ENCODE results near the gene TXK. TPM values are rescaled to one million over a fixed set of nuclear protein-coding genes. Genes with fewer than 3 reads are reported as not detected.

TXK gene
- total RNA-seq, 2 donors from 2014 or later, result 0.35 to 0.44 TPM

DNA sequence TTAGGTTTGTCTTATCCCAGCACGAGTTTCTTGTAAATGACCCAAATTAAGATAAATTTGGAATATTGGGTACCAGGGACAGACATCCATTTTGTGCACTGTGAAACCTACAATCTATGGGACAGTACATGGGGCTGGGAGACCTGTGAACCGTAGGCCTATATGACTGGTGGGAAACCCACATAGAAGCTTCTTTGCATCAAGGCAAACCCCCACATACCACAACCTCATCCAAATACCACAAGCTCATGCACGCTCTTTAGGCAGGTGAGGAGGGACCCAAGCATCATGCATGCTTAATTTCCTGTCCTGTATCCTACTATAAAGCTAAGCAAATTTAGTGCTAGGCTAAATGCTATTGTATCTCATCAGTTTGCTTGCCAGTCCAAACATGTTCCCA, 69.7 kb downstream of the TXK start:
- Histone ChIP-seq H3K36me3 (no peaks in the 10 kb centered on the region), H3K27ac (no peak overlapping the region), H3K9me3 (no peaks in the 10 kb centered on the region), H3K4me1 (no peaks in the 10 kb centered on the region), H3K27me3 (no peaks in the 10 kb centered on the region), H3K4me3 (no peak overlapping the region)
- TF ChIP-seq CTCF (IDR thresholded peaks at IDR 0.05), result no peak
- no peak for DNase-seq (ENCODE audit: low spot score)

DNA sequence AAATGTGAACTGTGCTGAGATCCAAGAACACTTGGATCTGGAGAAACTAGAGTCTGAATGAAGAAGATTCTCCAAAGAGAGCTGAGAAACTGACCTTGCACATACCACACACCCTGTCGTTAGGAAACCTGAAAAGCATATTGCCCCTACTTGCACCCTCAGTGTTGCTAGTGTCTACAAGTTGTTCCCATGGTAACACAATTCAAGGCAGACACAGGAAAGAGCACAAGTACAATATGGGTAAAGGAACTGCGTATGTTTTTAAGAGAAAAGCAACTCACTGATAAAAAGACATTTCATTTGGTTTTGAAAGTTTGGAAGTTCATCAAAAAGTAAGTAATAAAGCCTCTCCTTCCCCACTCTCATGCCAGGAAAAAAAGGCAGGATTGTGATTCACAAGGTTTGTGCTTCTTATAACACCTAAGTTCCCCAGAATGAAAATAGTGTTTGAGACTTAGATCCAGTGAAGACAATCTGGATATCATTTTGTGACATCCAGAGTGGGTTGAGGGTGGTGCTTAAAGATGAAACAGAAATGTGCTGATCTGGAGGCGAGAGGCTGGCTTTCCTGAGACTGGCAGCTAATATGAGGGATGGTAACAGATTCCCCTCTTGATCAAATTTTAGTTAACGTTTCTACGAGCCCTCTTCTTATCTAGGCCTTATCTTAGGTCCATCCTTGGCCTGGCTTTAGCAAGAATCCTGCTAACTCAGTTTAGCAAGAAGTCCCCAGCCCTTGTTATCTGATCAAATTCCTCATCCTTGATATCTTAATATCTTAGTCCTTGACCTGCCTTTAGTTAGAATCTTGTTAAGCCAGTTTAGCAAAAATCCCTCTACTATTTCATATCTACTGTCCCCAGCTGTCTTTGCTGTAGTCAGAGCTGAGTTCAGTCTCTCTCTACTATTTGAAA, 75.2 kb downstream of the TXK start:
- no peak overlapping the region for H3K4me3 ChIP-seq
- DNase-seq (ENCODE audit: low spot score), result no peak
- no peak for TF ChIP-seq CTCF (IDR thresholded peaks at IDR 0.05)
- no peak overlapping the region for H3K27ac ChIP-seq
- H3K4me1 ChIP-seq, result no peaks in the 10 kb centered on the region
- no peaks in the 10 kb centered on the region for H3K9me3 ChIP-seq
- H3K27me3 ChIP-seq, result no peaks in the 10 kb centered on the region
- no peaks in the 10 kb centered on the region for H3K36me3 ChIP-seq

DNA sequence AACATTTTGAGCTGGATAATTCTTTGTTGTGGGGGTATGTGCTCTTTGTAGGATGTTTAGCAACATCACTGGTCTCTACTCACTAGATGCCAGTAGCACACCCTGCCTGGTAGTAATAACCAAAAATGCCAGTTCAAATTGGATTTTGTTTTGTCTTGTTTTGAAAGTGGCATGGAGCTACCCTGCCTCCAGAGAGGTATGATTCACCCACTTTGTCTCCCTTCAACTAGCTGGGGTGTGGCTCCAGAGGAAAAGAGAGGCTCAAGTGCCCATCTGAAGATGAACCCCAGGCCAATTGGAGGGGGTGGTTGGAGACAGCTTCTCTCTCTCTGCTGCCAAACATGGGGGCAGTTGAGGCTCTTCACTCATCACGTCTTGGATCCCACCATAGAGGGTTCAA, 83.0 kb downstream of the TXK start:
- H3K4me1 ChIP-seq, result peaks cover 0 to 12% of the 10 kb centered on the region in 2 donors
- no peaks in the 10 kb centered on the region for H3K36me3 ChIP-seq
- no peaks in the 10 kb centered on the region for H3K9me3 ChIP-seq
- TF ChIP-seq CTCF (IDR thresholded peaks at IDR 0.05), result no peak
- no peak for DNase-seq (ENCODE audit: low spot score)
- H3K27me3 ChIP-seq, result no peaks in the 10 kb centered on the region
- no peak overlapping the region for H3K27ac ChIP-seq
- H3K4me3 ChIP-seq, result no peak overlapping the region

DNA sequence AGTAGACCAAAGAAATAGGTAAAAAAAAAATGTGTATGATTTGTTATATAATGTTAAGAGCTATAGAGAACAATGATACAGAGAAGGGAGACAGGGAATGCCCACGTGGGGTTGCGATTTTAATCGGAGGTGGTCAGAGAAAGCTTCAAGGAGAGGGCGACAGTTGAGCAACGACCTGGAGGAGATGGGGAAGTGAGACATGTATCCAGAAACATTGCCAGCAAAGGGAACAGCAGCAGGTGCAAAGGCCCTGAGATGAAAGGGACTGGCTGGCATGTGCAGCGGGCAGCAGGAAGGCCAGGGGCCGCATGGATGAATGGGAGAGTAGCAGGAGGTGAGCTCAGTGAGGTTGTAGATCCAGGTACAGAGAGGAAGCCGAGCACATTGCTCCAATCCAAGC, 84.6 kb downstream of the TXK start:
- Histone ChIP-seq H3K36me3 (no peaks in the 10 kb centered on the region), H3K4me3 (no peak overlapping the region), H3K27ac (no peak overlapping the region), H3K9me3 (no peaks in the 10 kb centered on the region), H3K4me1 (peaks cover 0 to 12% of the 10 kb centered on the region in 2 donors), H3K27me3 (no peaks in the 10 kb centered on the region)
- no peak for TF ChIP-seq CTCF (IDR thresholded peaks at IDR 0.05)
- DNase-seq (ENCODE audit: low spot score), result no peak

DNA sequence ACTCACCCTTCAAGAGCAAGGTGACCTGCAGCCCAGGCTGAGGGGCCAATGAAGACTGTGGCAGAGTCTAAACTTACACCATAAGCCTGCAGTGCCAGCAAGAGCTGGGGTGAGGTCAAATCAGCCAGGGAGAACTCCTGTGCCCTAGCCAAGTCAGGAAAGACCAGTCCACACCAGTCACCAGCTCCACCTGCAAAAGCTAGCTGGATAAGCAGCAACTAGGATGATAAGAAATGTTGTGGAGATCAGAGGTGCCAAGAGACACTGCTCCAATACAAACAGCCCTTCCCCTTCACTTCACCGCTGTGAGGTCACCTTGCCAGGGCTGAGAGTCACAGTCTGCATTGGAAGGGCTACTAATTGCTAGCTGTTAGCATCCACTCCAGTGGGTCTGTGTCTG, 86.2 kb downstream of the TXK start:
- Histone ChIP-seq H3K27me3 (no peaks in the 10 kb centered on the region), H3K27ac (peak overlapping the region in 1 of 2 donors; percentile 56), H3K36me3 (no peaks in the 10 kb centered on the region), H3K4me1 (peaks cover 0 to 12% of the 10 kb centered on the region in 2 donors), H3K9me3 (no peaks in the 10 kb centered on the region), H3K4me3 (no peak overlapping the region)
- TF ChIP-seq CTCF (IDR thresholded peaks at IDR 0.05), result no peak
- no peak for DNase-seq (ENCODE audit: low spot score)

Measured in right atrium auricular region (tissue), 2 donors.